ENCODE data around the gene SLC30A5. TPM values are rescaled to one million over a fixed set of nuclear protein-coding genes. Genes with fewer than 3 reads are reported as not detected.

SLC30A5 gene
- total and polyA plus RNA-seq, 9 of the 15 experiments (the other 6 are each of a cell fraction or from before 2014, with no cell fraction given) = 22.9 to 86.8 (median 62.5) TPM

- no peak for TF ChIP-seq SRSF3 (IDR thresholded peaks at IDR 0.05; ENCODE audit: insufficient read depth, low read length)
Observed at GRCh38 chr5:69158039-69158438, 64.2 kb downstream of the SLC30A5 start (continued).

GRCh38 chr5:69160651-69161050 lies 66.8 kb downstream of the SLC30A5 start:
- TF ChIP-seq ZNF644 (tag; IDR thresholded peaks at IDR 0.05; ENCODE audit: low read depth) = no peak
- TF ChIP-seq ZKSCAN1 (IDR thresholded peaks at IDR 0.05; ENCODE audit: low read depth, low read length) = no peak
- TF ChIP-seq ZFPM2 (CRISPR knock-in tag; IDR thresholded peaks at IDR 0.05) = no peak
- TF ChIP-seq ZNF780A (CRISPR knock-in tag; IDR thresholded peaks at IDR 0.05) = no peak
- TF ChIP-seq IRF9 (tag; IDR thresholded peaks at IDR 0.05) = no peak
- TF ChIP-seq NCOR1 (IDR thresholded peaks at IDR 0.05) = no peak
- TF ChIP-seq GABPB2 (CRISPR knock-in tag; conservative IDR thresholded peaks at IDR 0.05) = no peak
- no peak for TF ChIP-seq CBFA2T2 (conservative IDR thresholded peaks at IDR 0.05)
- TF ChIP-seq HMBOX1 (IDR thresholded peaks at IDR 0.05) = no peak
- TF ChIP-seq SRSF1 (IDR thresholded peaks at IDR 0.05; ENCODE audit: low read depth, low read length) = no peak
- TF ChIP-seq HBP1 (CRISPR knock-in tag; IDR thresholded peaks at IDR 0.05) = no peak
- TF ChIP-seq NR4A1 (CRISPR knock-in tag; IDR thresholded peaks at IDR 0.05) = no peak
- no peak for TF ChIP-seq NR4A1 (tag; IDR thresholded peaks at IDR 0.05)
- no peak for TF ChIP-seq ZNF143 (CRISPR knock-in tag; IDR thresholded peaks at IDR 0.05)
- no peak for TF ChIP-seq DDX20 (tag; IDR thresholded peaks at IDR 0.05; ENCODE audit: low read depth)
- no peak for TF ChIP-seq ID3 (CRISPR knock-in tag; IDR thresholded peaks at IDR 0.05)
- TF ChIP-seq ID3 (tag; IDR thresholded peaks at IDR 0.05) = no peak
- DNase-seq (ENCODE audit: extremely low read depth in 1 of 4, low spot score in 3 of 4) (no peak), FAIRE-seq (no peak), ATAC-seq (no peak)
- Histone ChIP-seq H3K9ac (ENCODE audit: insufficient read depth in 1 of 2, low read depth in 2 of 2, low read length in 2 of 2) (no peak overlapping the region), H3K9me3 (replicated peaks; ENCODE audit: control insufficient read depth, insufficient read depth, low read depth, low read length) (no peaks in the 10 kb centered on the region), H3K27me3 (ENCODE audit: control insufficient read depth in 2 of 2, insufficient read depth in 2 of 2, low read length in 2 of 2) (no peaks in the 10 kb centered on the region), H3K79me2 (ENCODE audit: control insufficient read depth, insufficient read depth, low read length) (no peaks in the 10 kb centered on the region), H3K36me3 (ENCODE audit: control insufficient read depth, insufficient read depth, low read length) (no peaks in the 10 kb centered on the region), H3K27ac (ENCODE audit: extremely low read depth, low read depth, low read length) (no peak overlapping the region), H3K4me3 (no peak overlapping the region), H2AFZ (ENCODE audit: low read depth, low read length) (no peak overlapping the region), H3K9me1 (ENCODE audit: control insufficient read depth, insufficient read depth, low read length) (no peaks in the 10 kb centered on the region), H3K4me2 (ENCODE audit: insufficient read depth, low read length) (no peak overlapping the region), H4K20me1 (replicated peaks; ENCODE audit: control insufficient read depth, insufficient read depth, low read length) (no peaks in the 10 kb centered on the region), H3K4me1 (replicated peaks in 1 of 2; ENCODE audit: control insufficient read depth in 2 of 2, insufficient read depth in 2 of 2, low read length in 2 of 2) (no peaks in the 10 kb centered on the region)
- BruUV-seq (replicated peaks) = no TSS peak
- intact Hi-C loops (cut with micrococcal nuclease) (no loop called here), in situ Hi-C loops (cut with MboI) (no loop called here)
- ChIA-PET CTCF (ENCODE audit: low intra/inter-chr PET ratio) (no interaction called here), POLR2A (no interaction called here)
- WGBS (ENCODE audit: insufficient coverage, low coverage, missing lambda C conversion rate) = 90% methylated on average over 10 of the region's 16 CpGs
